HG02852 (cell line): ENCODE measurements around the gene CDON.
"Not testable (repeated sequence)": the region's sequence is repeated elsewhere in the genome, so short reads cannot be mapped to it uniquely, and the experiment has no call there.

Source experiments
- ATAC-seq: cut with Tn5 transposase; IDR thresholded peaks from one replicate; pipeline ENCODE4 v1.9.1; 2021; ENCODE audit warnings: mild to moderate bottlenecking, moderate library complexity; ENCODE audit not compliant: unreplicated experiment

The CDON gene

GRCh38 chr11:125995313-125995712 lies 67.4 kb downstream of the CDON start:
- ATAC-seq: peak; percentile 98

DNA sequence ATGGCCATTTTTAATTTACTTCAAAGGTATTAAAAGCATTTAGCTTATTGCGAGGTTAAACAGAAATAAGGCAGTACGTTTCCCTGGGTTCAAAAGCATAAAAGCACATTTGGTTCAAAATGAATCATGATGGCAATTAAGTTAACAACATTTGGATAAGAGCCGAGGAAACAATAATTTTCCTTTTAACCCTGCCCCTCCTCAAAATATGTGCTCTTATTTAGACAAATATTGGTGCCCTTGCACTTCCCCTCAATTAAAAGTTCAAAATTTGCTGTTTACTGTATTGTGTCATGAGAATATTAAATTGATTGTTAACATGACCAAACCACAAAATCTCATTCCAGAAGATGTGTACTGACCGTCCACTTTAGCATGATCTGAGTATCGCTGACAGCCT lies 68.2 kb downstream of the CDON start:
- no peak for ATAC-seq

DNA sequence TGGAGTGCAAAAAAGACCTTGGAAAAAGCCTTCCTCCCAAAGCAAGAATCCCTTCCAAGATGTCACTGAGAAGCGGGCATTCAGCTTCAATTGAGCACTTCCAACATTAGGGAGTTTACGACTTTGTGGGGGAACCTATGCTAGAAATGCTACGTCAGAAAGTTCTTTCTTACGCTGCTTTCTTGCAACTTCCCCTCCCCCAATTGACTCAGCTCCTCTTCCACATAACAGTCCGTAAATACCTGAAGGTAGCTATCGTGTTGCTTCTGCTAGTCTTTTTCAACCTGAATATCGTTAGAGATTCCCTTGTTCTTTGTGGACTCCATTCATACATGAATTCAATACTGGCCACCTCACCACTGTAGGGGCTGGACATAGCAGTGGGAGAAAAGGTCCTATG lies 69.8 kb downstream of the CDON start:
- ATAC-seq: no peak

- no peak for ATAC-seq
These were observed 72.4 kb downstream of the CDON start for GRCh38 chr11:125990244-125990643.

- no peak for ATAC-seq
These were observed 75.5 kb downstream of the CDON start for GRCh38 chr11:125987066-125987641.

- ATAC-seq: not testable (repeated sequence)
These were observed 76.7 kb downstream of the CDON start for GRCh38 chr11:125985956-125986355.

DNA sequence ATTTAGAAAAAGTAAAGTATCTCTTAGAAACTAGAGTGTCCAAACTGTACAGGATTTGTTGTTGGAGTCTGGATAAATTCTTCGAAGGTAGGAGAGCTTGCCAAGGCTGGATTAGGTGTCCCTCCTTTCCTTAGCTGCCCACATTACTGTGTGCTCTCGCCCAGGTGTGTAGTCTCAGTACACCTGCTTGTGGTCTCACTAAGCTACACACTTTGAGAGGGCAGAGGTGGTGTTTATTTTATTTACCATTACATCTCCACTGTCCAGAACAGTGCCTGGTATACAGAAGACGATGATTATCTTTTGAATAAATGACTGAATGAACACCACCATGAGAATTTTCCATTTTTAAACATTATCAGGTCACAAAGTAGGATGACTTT lies 80.3 kb downstream of the CDON start:
- no peak for ATAC-seq

DNA sequence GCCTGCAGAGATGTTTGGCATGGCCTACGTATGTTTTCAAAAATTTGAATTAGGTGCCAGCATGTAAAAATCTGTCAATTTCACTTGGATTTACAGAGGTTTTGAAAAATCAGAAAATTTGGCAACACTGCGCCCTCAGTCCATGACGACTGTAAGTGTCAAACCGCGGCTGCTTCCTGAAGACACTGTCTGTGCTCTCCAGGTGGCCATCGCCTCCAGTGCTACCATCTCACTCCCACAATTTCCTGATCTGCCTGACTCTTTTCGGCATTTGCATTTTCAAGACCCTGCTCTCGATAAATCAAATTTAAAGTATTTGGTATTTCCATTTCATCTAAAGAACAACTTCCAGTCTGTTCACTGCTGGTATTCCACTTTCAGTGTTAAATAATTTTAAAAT lies 82.2 kb downstream of the CDON start:
- no peak for ATAC-seq

DNA sequence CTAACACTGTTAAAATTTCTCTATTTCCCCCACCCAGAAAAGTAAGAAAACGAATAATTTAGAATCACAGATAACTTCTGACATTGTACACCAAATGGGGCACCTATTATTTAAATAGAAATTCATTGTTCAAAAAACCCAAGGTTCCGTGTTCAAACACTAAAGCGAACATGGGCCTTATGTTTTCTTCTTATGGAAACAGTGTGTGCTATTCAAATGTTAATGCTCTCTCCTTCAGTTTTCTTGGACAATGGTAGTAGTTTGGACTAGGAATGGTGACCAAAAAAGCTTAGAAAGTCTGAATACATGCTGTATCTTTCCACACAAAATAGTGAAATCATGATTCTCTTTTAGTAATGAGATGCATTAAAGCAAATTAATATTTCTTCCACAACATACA lies 83.2 kb downstream of the CDON start:
- ATAC-seq: no peak

DNA sequence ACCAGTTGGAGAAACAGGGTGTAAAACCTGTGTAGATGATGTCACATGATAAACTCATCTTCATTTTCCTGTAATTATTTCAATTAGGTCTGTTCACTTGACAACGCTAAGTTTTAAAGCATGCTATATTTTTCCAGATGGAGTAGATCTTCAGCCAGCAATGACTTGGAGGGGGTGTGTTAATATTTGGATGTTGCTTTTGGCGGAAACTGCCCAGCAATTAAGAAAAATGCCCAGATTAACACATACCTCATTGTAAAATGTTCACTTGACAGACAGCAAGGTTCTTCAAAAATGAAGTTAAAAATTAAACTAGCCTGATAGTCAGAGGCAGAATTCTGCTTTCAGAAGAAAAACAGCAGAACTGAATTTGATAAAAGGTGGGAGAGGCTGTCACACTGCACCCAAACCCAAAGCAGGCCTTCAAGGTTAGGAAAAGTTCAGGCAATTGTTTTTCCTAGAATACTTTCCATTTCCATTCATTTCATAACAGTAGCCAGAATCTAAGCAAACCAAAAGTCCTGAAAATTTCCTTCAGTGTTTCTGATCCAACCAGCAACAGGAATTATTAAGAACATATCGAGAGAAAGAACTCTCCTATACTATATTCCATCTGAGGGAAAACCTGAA lies 83.8 kb downstream of the CDON start:
- no peak for ATAC-seq

DNA sequence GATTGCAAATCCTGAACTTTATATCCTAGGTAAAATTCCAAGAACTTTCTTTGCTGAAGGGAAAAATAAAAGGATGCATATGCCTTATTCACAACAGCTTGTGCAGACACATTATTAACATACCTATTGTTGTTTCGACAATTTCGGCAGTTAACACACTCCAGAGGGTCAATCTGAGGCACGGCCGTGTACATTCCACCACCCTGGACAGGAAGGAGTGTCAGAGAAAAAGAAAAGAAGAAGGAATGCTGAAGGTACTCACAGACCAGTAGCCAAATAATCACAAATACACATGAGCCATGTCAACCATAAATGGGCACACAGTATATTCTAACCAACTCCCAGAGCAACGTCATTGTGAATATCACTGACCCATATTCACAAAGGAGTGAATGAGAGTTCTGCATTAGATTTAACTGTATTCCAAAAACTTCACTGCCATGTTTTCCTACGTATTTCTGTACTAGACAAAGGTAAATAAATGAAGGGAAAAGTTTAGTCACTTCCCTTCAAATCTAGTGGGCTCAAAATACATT lies 84.4 kb downstream of the CDON start:
- no peak for ATAC-seq

DNA sequence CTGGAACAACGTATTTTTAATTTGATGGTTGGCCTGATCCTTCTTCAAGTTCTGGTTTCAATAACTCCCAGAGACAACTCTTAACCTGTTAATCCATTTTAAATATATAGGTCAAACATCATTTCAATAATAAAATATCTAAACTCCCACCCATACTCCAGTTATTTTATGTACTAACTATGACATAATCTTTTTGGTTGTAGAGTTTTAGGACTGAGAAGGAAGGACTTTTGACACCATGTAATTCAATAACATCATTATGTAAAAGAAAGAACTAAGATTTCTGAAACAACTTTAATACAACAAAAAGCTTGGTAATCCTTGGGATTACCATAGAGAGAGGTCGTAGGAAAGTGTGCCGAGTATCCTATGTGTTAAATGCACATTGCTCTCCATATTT lies 85.3 kb downstream of the CDON start:
- ATAC-seq: no peak

- no peak for ATAC-seq
These were observed 86.5 kb downstream of the CDON start for GRCh38 chr11:125976156-125976555.

GRCh38 chr11:125975634-125976033 lies 87.0 kb downstream of the CDON start:
- ATAC-seq: no peak

DNA sequence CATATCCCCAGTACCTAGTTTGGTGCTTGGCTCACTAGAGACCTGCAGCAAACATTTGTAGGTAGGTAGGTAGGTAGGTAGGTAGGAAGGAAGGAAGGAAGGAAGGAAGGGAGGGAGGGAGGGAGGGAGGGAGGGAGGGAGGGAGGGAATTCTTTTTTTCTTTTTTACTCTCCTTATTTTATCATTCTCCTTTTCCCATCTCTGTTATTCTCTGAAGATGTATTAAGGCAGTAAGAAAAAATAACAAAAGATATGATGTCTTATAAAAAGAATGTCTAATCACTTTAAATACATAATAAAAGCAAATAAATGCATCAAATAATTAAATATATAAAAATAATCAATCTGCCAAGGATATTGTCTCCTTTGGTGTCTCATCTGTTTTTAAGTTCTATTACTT lies 88.4 kb downstream of the CDON start:
- no peak for ATAC-seq

DNA sequence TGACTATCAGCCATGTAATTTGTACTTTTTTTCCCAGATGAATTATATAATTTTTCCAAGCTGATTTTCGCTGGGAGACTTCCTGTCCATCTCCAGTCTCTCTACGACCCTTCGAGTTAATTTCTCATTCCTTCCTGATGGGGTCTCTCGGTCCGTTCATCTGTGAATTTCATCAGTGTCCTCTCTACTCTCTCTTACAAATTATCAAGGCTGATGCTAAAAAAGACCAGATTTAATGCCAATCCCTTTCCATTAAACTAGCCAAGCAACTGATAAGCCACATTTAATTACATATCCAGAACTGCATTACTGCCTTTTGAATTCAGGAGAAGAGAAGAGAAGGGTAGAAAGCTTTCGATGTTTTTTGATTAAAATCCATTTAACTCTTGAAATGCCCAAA lies 91.0 kb downstream of the CDON start:
- no peak for ATAC-seq

GRCh38 chr11:125968354-125968753 lies 94.3 kb downstream of the CDON start:
- ATAC-seq: no peak

DNA sequence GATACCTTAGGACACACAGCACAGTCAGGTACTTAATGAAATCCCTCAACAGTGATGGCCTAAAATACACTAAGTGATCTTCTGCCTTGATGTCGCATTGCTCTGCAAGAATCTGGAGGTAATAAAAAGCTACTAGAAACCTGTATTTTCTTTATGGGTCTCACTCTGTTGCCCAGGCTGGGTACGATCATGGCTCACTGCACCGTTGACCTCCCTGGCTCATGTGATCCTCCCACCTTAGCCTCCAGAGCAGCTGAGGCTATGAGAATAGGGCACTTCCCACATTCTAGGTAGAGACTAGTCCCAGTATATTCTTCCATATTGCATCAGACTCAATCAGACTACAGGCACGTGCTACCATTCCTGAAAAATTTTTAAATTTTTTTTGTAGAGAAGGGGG lies 95.2 kb downstream of the CDON start:
- ATAC-seq: no peak

DNA sequence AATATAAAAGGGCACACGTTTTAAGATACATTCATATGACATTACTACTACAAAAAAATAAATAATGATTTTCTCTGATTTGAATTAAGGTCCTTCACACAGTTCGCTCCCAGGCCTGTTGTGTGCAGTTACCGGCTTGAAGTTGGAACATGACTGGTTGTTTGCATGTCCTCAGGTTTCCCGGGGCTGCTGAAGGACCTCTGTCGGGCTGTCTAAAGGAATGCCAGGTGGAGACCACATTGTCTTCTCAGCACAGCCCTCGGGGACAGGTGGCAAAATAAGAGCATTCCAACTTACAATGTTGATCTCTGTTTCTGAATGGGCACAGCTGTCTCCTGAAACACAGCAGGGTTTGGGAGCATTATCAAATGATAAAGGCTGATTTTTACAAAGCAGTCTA lies 101.9 kb downstream of the CDON start:
- no peak for ATAC-seq

DNA sequence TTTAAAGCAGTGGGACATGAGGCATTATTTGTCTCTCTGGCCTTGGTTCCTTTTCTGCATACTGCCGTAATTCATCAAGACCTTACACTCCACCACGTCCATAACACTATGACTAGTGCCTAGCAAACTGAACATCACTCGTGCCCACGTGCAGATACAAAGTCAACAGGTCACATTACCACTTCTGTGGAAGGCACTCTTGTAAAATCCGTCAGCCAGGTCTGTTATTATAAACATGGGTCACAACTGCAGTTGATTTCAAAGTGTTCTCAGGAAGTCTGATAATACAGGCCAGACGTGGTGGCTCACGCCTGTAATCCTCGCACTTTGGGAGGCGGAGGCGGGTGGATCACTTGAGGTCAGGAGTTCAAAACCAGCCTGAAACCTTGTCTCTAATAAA lies 102.7 kb downstream of the CDON start:
- no peak for ATAC-seq

DNA sequence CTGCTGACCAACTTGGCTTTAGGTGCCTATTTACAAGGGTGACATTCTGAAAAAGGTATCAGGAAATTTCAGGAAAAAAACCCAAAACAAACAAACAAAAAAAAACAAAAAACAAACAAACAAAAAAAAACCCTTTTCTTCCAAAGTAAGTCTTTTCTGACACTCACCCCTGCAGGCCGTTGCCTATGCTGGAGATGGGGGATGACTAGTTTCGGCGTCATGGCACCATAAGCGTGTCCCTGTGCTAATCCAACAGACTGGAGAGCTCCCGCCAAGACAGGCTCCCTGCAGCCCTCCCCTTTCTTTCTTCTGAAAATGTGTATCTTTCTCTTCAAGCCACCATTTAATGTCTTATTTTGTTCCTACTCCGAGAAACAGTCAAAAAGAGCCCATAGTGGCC lies 103.2 kb downstream of the CDON start:
- no peak for ATAC-seq

GRCh38 chr11:125958872-125959400 lies 103.7 kb downstream of the CDON start:
- no peak for ATAC-seq
